Mucosa of gallbladder (tissue), 1 donor: Measurements from ENCODE around the gene SERGEF. TPM values are rescaled to one million over a fixed set of nuclear protein-coding genes. Genes with fewer than 3 reads are reported as not detected.
"Not testable (repeated sequence)": the region's sequence is repeated elsewhere in the genome, so short reads cannot be mapped to it uniquely, and the experiment has no call there.

Experiments
- DNase-seq: peaks from one replicate; pipeline ENCODE4 v3.0.0-alpha.2; 2020; ENCODE audit warnings: low spot score
- total RNA-seq: library from RNA; stranded (reverse); gene quantifications from one replicate; pipeline ENCODE4 v1.2.1, GENCODE V29; 2021
- donor health status: DM: no; HTN: no; CAD: no.

The SERGEF gene
- total RNA-seq, 1 donor from 2014 or later: 39.7 TPM

DNA sequence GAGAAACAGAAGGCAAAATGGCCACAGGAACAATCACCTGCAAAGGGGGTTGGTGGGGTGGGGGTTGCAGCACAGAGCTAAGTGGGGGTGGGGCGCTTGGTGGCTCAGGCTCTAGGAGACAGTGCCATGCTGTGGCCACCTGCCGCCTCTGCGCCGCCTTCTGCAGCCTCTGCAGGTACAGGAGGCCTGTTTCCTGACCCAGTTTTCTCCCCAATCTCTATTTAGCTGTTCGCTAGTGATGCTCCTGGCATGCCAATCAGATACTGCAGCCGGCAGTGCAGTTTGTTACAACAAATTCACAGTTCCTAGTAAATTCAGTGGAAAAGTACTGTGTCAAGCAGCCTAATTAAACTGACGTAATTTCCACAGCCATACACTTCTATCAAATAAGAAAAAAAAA lies 106.4 kb downstream of the SERGEF start:
- no peak for DNase-seq

DNA sequence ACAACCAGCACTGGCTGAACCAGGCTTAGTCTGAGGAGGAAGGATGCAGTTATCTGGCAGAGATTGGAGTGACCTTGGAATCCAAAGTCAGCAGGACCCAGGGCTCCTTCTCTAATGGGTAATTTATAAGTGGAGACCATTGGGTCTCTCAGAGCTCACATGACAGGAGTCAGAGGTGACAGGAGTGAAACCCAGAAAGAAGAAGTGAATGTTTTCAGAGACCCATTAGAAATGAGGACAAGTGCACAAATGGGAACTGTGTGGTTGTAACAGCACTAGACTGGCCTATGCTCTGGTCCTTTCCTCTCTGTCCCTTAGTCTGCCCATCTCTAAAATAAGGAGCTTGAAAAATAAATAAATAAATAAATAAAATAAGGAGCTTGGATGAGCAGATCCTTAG lies 107.4 kb downstream of the SERGEF start:
- no peak for DNase-seq

GRCh38 chr11:17901481-17901880 lies 111.4 kb downstream of the SERGEF start:
- no peak for DNase-seq

DNA sequence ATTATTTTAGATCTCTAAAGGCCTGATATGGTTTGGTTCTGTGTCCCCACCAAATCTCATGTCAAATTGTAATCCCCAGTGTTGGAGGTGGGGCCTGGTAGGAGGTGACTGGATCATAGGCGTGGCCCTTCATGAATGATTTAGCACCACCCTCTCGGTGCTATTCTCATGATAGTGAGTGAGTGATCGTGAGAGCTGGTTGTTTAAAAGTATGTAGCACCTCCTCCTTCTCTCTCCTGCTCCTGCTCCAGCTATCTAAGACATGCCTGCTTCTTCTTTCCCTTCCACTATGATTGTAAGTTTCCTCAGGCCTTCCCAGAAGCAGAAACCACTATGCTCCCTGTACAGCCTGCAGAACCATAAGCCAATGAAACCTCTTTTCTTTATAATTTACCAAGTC lies 114.1 kb downstream of the SERGEF start:
- DNase-seq: no peak

GRCh38 chr11:17898071-17898470 lies 114.8 kb downstream of the SERGEF start:
- DNase-seq: no peak

DNA sequence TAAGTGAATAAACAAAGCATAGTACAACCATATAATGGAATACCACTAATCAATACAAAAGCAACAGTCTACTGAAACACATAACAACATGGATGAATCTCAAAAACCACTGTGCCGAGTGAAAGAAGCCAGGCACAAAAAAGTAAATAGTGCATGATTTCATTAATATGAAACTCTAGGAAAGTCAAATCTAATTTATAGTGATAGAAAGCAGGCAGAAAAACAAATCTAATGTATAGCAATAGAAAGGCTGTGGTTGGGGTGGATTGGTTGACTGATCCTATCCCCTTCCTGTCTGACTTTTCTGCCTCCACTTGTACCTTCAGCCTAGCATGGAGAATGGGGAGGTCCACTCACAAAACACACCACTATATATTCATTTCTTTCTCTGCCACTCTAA lies 115.4 kb downstream of the SERGEF start:
- DNase-seq: no peak

GRCh38 chr11:17896496-17897151 lies 116.2 kb downstream of the SERGEF start:
- DNase-seq: not testable (repeated sequence)

DNA sequence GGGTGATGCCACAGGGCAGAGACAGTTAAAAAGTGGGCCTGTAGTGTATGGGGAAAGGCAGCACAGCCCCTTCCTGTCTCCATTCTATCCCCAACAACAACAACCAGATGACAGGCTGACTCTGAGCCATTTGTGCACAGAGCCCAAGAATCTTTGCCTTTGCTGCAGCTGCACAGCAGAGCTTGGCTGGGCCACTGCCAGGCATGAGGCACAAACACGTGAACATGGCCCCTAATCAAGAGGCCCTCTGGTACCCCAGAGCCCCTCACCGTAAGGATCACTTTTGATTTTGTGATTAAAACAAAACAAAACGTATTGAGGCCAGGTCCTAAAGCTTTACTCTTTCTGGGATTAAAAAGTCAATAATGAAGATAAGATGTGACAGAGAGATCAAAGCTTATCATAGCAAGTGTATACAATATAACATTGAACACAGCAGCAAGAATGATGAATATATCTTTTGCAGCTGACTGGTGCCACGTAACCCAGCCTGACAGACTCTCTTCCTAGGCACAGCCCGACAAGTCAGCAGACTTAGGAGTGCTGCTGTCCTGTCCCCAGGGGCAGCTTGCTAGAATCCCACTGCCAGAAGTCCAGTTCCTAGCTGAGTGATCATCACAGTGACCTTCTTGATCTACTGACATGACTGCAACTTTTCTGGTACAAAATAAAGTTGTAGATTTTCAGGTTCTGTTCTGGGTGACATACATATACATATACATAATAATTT lies 117.8 kb downstream of the SERGEF start:
- no peak for DNase-seq

DNA sequence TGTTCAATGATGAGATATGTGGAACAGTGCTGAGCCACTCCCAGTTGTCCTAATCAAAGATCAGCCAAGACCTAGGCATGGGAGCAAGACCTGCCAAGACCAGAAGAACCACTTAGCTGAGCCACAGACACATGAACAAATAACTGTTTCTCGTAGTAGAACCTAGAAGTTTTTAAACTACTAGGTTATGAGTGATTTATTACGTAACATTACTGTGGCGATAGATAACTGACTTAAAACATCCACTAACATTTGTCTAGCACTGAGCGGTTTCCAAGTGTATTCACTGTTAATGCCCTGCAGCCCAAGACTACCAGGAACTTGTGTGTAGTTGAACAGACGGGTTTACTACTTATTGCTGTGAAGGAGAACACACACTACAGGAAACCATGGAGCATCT lies 120.4 kb downstream of the SERGEF start:
- no peak for DNase-seq

GRCh38 chr11:17890325-17890724 lies 122.5 kb downstream of the SERGEF start:
- DNase-seq: no peak

GRCh38 chr11:17887779-17888178 lies 125.1 kb downstream of the SERGEF start:
- no peak for DNase-seq

DNA sequence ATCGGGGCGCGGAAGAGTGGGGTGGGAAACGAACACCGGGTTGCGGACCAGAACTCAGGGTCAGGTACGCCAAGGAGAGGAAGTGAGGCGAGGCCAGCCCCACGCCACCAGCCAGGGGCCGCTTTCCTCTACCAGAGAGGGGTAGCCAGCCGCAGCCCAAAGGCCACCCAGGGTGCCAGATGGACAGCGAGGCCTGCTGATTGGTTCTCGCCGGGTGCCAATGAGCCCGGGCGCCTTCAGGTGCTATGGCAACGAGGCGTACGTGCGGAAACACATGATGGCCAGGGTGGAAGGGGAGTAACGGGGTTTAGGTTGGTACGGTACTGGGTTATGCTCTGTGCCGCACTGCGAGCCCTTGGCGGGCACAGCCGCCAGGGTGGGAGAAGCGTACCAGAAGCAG lies 128.9 kb downstream of the SERGEF start:
- no peak for DNase-seq

GRCh38 chr11:17883057-17883456 lies 129.8 kb downstream of the SERGEF start:
- no peak for DNase-seq

GRCh38 chr11:17878743-17879142 lies 134.1 kb downstream of the SERGEF start:
- DNase-seq: no peak

GRCh38 chr11:17877886-17878285 lies 135.0 kb downstream of the SERGEF start:
- no peak for DNase-seq

DNA sequence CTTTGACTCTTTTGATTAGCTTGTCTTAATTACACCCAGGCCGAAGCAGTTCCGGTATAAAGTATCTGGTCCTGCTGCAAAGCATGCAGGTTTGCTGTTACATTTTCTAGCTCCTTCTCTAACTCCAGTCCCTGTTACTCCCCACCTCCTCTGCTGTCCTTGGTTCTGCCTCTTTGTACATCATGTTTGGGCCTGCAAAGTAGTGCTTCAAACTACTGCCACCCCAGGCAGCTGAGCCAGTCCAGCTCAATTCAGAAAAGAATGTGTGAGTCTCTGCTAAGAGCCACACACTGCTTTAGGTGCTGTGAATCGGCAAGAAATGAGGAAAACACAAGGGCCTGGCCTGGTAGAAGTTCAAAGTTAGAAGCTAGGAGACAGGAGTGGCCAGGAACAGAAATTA lies 136.0 kb downstream of the SERGEF start:
- no peak for DNase-seq

GRCh38 chr11:17875891-17876290 lies 137.0 kb downstream of the SERGEF start:
- DNase-seq: no peak

GRCh38 chr11:17873586-17873985 lies 139.3 kb downstream of the SERGEF start:
- no peak for DNase-seq

DNA sequence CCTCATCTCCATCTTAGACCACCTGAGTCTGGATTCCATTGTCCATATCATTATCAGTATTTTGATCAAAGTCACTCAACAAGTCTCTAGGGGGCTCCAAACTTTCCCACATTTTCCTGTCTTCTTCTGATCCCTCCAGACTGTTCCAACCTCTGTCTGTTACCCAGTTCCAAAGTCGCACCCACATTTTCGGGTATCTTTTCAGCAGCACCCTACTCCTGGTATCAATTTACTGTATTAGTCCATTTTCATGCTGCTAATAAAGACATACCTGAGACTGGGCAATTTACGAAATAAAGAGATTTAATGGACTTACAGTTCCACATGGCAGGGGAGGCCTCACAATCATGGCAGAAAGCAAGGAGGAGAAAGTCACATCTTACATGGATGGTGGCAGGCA lies 144.4 kb downstream of the SERGEF start:
- DNase-seq: not testable (repeated sequence)

GRCh38 chr11:17867341-17867740 lies 145.5 kb downstream of the SERGEF start:
- no peak for DNase-seq

DNA sequence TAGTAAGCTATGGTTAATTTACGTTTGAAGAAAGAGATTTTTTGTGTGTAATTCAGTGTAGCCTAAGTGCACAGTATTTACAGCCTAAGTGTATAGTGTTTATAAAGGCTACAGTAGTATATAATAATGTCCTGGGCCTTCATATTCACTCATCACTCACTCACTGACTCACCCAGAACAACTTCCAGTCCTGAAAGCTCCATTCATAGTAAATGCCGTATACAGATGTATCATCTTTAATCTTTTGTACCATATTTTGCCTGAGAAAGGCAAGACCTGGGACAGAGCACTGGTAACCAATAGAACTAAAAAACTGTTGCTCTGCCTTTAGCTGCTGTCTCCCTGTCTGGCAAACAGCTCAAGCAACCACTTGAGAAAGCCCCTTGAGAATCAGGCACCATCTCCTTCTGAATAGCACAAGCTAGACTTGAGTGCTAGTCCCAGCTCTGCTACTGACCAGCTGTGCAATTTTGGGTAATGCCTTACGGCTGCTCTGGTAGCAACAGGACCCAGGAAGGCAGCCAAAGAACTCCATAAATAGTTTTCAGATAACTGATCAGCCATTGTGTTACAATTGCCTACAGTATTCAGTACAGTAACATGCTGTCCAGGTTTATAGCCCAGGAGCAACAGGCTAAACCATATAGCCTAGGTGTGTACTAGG lies 146.9 kb downstream of the SERGEF start:
- DNase-seq: no peak

DNA sequence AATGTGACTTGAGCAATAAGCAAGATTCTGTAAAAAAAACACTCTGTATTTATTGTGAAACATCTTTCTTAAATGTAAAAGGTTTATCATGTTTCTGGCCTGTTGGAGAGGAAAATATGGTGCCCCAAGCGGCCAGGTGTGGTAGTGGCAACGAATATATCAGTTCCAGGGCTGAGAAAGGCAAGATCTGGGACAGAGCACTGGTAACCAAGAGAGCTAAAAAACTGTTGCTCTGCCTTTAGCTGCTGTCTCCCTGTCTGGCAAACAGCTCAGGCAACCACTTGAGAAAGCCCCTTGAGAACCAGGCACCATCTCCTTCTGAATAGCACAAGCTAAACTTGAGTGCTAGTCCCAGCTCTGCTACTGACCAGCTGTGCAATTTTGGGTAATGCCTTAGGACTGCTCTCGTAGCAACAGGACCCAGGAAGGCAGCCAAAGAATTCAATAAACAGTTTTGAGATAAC lies 148.3 kb downstream of the SERGEF start:
- no peak for DNase-seq
